HG03565 (cell line): ENCODE measurements around the gene TM7SF2.
"Not testable (repeated sequence)": the region's sequence is repeated elsewhere in the genome, so short reads cannot be mapped to it uniquely, and the experiment has no call there.

Source experiments
- ATAC-seq: cut with Tn5 transposase; IDR thresholded peaks from one replicate; pipeline ENCODE4 v1.9.1; 2021; ENCODE audit warnings: mild to moderate bottlenecking, moderate library complexity; ENCODE audit not compliant: unreplicated experiment

TM7SF2 gene

DNA sequence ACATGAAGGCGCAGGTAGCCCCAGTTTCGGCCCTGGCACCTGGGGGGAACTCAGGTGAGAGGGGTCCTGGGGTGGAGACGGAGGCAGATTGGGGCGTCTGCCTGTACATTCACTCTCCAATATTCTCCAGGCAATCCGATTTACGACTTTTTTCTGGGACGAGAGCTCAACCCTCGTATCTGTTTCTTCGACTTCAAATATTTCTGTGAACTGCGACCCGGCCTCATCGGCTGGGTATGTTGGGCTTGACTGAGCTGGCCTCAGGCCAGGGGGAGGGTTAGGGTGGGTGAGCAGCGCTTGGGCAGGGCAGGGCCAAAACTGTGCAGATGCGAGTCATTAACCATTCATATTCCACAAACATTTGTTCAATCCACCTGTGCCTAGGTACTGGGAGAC is 1.7 kb downstream of the TM7SF2 start:
- ATAC-seq = no peak

DNA sequence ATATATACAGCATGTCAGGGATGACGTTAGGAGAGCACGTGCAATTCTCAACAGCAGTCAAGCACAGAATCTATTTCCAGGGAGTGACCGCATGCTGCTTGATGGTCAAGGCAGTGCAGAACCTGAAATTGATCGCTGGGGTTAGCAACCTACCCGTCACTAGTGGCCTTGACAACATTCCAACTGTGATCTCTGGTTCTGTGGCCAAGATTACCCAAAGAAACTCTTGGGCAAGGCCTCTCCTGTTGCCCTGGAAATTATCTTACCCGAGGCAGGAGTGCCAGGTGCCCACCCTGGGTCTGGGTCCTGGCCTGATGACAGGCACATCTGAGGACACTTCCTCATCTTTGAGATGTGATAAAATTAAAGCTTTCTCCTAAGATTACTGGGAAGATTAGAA is 2.2 kb downstream of the TM7SF2 start:
- no peak for ATAC-seq

DNA sequence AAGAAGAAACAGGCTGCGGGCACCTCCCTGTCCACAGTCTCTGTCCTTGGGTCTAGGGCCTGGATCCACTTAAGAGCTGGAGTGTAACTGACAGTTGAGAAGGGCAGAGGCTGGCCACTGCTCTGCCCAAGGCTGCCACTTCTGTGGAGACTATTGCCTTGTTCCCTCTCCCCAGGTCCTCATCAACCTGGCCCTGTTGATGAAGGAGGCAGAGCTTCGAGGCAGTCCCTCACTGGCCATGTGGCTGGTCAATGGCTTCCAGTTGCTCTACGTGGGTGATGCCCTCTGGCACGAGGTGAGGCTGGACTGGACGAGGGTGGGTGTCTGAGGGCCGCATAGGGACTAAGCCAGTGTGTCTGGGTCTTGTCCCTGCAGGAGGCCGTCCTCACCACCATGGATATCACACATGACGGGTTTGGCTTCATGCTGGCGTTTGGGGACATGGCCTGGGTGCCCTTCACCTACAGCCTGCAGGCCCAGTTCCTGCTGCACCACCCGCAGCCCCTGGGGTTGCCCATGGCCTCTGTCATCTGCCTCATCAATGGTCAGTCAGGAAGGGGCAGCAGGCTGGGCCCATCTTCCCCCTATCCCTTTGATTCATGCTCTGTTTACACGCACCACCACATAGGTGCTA is 3.0 kb downstream of the TM7SF2 start:
- no peak for ATAC-seq

DNA sequence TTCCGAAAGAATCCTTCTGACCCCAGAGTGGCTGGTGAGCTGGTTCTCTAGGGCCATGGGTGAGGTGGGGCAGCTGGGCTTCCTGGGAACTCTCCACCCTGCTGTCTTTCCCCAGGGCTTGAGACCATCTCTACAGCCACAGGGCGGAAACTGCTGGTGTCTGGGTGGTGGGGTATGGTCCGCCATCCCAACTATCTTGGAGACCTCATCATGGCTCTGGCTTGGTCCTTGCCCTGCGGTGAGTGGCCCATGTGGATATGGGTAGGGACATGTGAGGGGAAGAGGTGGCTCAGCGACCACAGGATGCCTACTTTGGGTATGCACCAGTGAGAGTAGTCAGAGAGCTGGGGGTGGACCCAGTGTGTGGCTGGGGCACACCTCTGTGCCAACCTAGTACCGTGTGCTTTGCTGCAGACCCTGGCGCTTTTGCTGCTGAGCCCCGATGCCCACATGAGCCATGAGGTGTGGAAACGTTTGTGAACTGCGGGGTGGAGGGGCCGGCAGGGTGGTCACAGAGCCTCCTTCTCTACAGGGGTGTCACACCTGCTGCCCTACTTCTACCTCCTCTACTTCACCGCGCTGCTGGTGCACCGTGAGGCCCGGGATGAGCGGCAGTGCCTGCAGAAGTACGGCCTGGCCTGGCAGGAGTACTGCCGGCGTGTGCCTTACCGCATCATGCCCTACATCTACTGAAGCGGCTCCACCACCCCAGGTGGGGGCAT is 3.9 kb downstream of the TM7SF2 start:
- ATAC-seq = no peak

DNA sequence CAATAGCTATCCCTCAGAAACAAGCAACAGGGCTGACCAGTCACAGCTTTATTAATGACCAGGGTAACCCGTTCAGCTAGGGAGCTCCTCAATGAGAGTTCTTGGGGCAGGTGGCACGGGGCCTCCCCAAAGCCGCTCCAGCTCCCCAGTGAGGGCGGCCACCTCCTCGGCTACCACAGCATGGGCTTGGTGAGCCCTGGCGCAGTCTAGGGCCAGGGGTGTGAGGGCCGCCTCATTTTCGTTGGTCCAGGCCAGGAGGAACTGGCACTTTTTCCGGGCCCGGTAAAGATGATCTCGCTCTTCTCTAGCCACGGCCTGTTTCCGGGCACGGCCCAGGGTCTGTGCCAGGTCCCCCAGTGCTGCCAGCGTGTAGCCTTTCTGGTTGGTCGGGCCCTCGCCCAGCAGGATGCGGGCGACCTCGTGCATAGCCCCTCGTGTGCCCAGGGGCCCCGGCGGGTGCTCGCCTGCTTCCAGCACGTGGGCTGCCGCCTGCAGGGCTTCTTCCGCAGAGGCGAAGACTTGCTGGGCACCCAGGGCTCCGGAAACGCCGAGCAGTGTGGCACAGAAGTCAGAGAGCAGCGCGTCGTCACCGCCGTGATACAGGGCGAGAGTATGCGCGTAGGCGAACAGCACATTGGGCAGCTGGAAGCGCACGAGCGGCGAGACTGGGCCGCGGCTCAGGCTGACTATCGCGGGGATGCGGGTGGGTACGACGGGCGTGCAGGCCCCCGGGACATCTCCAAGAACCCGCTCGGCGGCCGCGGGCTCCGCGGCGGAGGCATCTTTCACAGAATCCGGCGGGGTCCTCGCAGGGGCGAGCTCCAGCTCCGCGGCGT is 4.9 kb downstream of the TM7SF2 start:
- no peak for ATAC-seq

DNA sequence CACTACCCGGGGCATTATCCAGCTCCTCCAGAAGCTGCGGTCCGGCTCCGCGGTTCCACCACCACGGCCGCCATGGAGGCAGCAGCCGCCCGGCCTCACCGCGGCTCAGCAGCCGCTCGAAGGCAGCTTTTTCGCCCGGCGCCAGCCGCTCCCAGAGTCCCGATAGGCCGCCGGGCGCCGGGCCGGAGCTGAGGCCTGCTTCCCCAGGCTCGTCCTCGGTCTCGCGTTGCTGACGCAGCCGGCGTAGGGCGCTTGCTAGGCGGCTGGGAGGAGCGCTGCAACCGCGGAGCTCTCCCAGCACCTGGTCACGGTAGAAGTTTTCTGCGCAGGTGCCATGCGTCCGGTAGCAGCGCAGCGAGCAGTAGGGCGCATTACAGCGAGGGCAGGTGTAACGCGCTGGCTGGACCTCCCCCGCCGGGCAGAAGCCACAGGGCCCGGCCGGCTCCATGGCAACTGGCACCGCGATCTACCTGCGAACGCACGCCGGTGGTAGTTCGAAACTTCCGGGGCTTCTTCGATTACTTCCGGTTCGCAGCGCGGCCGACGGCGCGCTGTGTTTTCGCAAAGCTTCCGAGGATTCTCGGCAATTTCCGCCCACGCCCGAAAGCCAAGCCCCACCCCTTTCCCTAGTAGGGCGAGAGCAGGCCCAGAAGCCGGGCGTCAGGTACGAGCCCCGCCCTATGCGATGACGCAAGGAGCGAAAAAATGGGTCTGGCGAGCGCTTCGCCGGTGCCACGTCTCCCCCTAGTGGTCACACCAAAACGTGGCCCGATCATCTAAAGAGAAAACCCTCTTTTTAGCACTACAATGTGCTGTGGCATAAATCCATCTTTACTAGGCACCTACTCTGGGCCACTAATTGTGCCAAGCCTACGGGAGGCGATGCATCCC is 5.8 kb downstream of the TM7SF2 start, which contains the start of gene ZNHIT2:
Gene ZNHIT2 (minus strand): TSS at position 496 of the 891 bp plus-strand sequence. CDS start 48 bp downstream, at position 448.
- peak; percentile 48 for ATAC-seq

DNA sequence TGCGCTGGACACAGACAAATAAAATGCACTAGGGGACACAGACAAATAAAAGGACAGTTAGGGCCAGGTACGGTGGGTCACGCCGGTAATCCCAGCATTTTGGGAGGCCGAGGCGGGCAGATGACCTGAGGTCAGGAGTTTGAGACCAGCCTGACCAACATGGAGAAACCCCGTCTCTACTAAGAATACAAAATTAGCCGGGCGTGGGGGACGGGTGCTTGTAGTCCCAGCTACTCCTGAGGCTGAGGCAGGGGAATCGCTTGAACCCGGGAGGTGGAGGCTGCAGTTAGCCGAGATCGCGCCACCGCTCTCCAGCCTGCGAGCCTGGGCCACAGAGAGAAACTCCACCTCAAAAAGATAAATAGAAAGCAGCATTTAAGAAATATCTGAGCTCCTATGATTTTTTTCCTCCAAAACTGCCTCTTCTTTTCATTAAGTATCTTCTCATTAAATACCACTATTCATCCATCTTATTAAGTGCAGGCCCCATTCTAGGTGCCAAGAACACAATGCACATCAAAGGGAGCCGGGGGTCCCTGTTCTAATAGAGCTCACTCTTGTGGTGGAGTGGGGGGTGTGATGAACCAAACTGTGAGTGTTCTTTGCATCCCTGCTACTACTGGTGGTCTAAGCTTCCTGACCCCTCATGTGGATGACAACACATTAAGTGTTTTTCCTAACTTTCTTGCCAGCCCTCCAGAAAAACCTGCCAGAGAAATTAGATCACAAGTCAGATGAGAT is 6.6 kb downstream of the TM7SF2 start:
- no peak for ATAC-seq

DNA sequence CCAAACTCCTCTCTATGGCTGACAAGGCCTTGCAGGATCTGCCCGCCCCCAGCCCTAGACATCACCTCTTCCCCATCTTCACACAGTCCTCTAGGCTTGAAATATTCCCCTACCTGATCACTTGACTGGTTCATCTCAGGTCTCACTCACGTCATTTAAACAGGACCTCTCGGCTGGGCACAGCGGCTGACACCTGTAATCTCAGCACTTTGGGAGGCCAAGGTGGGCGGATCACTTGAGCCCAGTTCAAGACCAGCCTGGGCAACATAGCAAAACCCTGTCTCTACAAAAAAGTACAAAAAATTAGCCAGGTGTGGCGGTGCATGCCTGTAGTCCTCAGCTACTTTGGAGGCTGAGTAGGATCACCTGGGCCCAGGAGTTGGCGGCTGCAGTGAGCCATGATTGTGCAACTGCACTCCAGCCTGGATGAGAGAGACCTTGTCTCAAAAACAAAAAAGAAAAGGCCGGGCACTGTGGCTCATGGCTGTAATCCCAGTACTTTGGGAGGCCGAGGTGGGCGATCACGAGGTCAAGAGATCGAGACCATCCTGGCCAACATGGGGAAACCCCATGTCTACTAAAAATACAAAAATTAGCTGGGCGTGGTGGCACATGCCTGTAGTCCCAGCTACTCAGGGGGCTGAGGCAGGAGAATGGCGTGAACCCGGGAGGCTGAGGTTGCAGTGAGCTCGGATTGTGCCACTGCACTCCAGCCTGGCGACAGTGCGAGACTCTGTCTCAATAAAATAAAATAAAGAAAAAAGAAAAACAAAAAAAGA is 7.4 kb downstream of the TM7SF2 start:
- not testable (repeated sequence) for ATAC-seq

DNA sequence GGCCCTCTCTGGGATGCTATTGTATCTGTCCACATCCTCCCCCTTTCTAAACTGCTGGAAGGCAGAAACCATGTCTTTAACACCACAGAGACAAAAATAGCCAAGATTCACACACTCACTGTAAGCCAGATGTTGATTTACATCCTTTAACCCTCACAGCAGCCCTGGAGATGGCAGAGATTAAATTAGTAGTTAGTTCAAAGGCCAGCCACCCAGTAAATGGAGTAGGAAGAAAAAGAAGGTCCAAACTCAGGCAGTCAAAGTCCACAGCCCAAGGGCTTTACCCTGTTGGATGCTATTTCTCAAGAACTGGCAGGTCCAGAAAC is 8.0 kb downstream of the TM7SF2 start:
- ATAC-seq = no peak

DNA sequence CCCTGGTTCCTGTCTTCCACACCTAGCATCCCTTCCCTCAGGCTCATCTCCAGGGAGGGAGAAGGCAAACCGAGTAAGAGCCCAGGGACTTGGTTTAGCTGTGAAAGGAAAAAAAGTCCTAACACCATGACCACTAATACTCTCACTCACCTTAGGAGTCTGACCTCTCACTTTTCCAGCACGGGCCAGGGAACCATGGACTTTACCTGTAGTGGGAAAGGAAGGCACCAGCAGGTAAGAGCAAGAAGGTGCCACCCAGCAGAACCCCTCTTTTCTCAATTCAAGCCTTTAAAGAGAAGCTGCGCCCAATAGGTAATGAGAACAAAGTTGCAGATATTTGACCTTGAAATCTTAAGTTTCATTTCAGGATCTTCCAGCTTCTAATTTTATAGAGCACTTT is 9.2 kb downstream of the TM7SF2 start:
- no peak for ATAC-seq

DNA sequence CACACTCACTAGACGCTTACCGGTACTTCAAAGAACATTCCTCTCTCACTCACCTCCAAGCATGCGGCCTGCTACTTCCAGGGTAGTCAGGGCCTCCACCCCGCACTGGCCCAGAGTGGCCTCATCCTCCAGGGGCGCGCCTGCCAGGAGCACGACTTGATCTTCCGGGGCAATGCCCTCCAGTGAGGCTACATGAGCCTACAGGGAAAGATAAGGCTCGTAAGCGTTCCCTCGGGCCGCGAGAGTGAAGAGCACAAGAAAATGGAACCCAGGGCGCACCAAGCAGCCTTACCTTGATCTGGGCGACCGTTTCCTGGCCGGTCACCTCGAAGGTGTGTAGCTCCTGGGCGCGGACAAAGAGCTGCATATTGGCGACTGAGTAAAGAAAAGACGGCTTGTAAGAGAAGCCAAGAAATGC is 9.8 kb downstream of the TM7SF2 start:
- no peak for ATAC-seq

DNA sequence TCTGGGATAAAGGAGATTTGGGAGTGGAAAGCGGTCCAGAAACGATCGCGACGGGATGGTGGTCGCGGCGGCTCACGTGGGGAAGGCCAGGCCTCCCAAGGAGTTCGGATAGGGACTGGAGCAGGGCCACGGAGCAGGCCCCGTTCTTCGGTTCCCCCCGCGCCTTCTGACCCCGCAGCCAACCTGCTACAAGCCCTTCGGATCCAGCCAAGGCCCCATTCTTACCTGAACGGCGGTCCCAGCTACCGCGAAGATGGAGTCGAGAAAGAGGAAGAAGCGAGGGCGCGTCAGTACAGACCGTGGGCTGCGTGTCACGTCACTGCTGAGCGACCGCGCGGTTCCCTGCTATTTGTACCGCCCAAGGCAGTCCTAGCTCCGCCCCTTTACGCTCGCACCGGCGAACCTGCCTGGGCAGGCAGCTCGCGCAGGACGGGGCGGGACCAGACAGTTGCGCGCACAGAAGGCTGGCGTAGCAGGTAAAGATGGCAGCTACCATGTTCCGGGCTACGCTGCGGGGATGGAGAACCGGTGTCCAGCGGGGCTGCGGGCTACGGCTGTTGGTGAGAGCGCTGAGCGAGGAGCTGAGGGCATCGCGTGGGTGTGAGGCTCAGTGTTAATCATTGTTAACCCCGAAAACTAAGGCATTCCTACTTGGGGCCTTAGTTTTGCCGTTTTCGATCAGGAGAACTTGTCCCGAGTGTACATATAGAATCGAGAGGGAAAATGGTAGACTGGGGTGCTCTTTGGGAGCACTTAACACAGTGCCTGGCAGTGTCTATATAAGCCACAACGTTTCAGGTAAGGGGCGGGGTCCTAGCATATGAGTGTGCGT is 10.4 kb downstream of the TM7SF2 start, which contains the start of the genes FAU and MRPL49:
Gene FAU (minus strand): TSS at position 270 of the 832 bp plus-strand sequence. CDS start 321 bp downstream, outside the sequence.
Gene MRPL49 (plus strand): TSS at position 457 of the 832 bp plus-strand sequence. CDS start 26 bp downstream, at position 483.
- peak; percentile 59 for ATAC-seq

DNA sequence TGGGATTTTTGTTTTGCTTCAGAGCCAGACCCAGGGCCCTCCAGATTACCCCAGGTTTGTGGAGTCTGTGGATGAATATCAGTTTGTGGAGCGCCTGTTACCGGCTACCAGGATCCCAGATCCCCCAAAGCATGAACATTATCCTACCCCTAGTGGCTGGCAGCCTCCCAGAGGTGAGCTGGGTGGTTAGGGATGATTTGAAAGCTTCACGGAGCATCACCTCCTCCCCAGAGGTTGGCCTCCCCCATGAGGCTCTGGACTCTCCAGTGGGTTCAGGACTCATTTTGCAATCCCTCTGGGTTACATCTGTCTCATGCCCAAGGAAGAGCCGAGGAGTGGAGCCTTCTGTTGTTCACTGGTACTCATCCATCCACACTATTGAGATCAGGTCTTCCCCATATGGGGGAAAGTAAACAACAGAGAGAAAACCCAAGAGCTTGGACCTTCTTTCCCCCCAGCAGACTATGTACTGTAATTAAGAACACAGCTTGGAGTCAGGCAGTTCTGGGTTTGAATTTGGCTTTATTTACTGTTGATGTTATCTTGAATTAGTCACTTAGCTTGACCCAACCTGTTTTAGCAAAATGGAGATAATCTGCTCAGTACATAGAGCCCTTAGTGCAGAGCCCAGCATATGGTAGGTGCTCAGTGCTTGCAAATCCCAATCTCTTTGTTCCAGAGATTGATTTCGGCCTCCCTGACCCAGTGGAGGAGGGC is 13.0 kb downstream of the TM7SF2 start:
- no peak for ATAC-seq

DNA sequence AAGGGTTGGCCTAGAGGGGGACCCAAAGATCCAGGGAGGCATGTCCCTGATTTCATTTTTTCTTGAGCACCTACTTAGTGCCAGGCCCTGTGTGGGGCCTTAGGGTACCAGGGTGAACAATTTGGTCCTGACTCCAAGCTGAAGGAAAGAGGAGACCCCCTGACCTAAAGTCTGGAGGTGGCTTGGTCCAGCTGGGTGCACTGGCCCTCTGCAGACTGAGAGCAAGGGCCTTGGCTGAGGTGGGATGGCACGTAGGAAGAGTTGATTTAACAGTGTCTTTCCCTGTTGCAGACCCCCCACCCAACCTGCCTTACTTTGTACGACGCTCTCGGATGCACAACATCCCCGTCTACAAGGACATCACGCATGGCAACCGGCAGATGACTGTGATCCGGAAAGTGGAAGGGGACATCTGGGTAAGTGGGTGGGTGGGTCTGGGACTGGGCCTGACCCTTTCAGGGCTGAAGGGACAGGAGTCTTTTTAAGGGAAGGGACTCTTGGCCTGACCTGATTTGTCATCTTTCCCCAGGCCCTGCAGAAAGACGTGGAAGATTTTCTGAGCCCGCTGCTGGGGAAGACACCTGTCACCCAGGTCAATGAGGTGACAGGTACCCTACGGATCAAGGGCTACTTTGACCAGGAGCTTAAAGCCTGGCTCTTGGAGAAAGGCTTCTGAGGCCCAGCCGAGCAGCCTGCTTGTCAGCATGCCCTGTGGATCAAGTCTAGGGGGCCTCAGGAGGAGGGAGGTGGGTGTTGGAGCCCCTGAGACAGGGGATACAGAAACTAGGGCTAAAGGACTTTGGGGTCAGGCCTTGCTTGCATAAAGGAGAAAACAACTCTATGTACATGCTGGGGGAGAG is 13.8 kb downstream of the TM7SF2 start:
- no peak for ATAC-seq

DNA sequence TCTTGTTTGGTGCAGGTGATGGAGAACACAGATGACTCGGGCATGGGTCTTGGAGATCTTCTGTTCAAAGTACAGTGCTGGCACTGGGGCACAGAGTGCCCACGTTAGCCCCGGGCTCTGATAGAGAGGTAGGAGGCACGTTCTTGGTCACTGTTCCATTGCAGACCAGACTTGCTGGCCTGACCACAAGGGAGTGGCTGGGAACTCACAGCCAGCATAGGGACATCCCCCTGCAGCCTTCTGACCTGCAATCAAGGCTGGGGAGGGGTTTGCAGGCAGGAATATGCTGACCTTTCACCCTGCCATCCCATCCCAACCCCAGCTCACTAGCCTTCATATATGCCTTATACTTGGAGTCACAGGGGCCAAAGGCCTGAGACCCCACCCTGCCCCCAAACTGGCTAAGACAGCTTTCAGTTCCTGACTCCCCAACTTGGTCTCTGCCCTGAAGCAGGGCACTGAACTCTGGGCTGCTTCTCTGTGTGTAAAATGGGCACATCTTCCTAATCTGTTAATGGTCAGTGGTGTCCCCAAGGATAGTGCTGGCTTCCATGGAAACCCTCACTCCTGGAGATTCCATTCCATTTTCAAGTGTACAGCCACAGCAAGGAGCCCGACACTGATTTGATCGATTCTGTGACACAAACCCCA is 15.1 kb downstream of the TM7SF2 start:
- no peak for ATAC-seq
